GM18526 (cell line): ENCODE data around the gene RPL22.

Source experiments
- POLR2A ChIP-seq: IDR thresholded peaks from 3 replicates; pipeline ENCODE4 v1.6.1; 2011; ENCODE audit not compliant: insufficient read length; ENCODE audit errors: extremely low read depth

Gene RPL22

DNA sequence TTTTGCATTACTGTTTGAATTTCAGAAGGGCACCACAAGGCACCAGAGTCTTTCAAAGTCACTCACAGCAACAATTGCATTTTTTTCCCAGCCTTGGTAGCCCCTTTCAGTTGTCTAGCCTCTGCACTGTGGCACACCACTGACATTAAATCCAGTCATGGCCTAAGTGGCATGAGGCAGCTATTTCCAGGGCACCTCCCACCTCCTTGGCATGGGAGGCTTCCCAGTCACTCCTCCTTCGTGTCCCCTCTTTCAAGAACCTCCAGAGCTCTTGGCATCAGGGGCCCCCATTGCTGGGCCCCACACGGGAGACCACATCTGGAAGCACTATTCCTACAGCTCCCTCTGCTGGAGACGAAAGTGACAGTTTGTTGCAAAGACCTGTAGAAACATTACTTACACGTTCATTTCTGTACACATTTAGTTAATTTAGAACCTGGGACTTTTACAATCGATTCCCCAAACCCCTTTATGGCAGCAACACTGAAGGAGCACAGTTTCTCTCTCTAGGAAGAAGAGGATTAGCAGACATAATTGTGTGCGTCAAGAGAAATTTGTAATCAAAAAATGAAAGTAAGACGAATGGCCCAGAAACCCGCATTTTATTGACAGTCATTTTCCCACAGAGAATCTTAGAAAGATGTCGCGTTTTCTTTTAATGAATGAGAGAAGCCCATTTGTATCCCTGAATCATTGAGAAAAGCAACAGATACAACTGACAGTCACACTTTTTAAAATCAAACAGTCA lies 13.6 kb downstream of the RPL22 start:
- no peak for TF ChIP-seq POLR2A

DNA sequence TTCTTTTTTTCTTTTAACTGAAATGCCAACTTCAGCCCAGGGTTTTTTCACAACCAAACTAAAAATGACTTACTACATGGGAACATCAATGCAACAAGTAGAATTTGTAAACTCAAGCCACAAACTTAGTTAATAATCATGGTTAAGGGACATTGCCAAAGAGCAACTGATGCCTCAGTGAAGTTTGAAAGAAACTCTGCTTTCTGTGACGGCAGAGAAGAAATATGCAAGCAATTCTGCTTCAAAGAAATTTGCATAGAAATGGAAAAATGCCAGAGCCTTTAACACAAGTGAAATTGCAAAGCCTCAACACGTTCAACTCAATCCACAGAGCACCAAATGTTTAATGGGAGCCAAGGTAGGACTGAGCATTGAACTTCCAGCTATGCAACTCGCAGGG lies 14.2 kb downstream of the RPL22 start:
- no peak for TF ChIP-seq POLR2A

DNA sequence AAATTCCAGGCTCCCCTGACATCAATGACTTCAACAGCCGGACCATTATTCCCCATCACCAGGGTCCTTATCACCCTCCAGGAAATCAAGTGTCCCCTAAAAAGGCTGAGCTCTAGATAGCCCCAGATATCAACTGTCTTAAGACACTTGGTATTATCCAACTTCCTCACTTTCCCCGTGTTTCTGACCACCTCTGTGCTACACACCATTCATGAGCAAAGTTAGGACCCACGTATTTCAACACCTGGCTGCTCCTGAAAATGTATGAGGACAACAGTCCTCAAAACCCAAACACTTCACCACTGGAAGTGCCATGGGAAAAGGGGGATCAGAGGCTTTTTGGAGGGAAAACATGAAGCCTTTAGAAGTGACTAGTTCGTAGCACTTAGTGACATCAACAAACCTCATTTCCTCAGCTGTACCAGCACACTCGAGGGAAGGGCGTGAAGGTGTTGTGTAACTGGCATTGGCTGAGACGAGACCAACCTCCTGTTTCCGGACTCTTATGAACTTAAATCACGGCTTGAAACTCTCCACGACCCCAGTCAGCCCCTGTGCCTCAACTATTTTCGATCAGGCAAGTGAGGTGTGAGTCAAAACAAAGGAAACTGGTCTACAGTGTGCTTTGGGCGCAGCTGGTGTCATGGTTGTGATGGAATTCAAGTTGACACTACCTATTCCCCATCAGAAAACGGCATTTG lies 15.2 kb downstream of the RPL22 start:
- TF ChIP-seq POLR2A = no peak

DNA sequence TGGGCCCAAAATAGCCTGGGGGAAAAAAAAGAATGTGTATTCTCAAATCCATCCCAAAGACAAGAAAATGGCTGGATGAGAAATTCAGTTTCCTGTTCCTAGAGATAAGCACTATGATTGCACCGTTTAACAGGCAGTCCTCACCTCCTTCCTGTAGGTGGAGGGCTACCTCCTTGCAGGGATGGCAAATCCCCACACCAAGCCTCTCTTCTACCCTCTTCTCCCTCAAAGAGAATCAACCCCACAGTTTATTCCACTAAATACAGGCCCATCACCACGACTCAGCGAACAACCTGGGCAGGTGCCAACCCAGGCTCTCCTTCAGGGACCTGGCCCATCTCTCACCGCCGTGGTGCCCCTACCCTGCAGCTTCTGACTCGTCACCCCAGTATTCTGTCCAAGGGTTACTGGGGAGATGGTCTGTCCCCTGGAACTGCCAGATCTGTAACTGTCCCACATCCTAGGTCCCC lies 15.8 kb downstream of the RPL22 start:
- no peak for TF ChIP-seq POLR2A

DNA sequence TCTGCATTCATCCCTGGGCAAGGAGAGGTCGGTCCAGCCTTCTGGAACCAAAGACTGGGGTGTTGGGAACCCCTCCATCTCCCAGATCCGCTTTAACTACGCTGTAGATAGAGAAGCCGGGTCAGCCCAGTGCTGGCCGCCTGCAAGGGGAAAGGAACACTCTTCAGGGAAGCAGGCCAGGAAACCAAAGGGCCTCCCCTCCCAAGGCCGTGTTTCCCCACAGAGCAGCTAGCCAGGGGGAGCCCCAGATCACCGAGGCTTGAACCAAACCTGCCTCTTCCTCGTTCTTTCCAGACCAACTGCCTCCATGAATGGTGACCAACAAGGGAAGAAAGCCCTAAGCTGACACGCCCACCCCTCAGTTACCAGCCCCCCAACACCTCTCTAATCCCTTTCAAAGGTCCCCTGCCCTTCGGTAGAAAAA lies 18.0 kb downstream of the RPL22 start:
- no peak for TF ChIP-seq POLR2A

DNA sequence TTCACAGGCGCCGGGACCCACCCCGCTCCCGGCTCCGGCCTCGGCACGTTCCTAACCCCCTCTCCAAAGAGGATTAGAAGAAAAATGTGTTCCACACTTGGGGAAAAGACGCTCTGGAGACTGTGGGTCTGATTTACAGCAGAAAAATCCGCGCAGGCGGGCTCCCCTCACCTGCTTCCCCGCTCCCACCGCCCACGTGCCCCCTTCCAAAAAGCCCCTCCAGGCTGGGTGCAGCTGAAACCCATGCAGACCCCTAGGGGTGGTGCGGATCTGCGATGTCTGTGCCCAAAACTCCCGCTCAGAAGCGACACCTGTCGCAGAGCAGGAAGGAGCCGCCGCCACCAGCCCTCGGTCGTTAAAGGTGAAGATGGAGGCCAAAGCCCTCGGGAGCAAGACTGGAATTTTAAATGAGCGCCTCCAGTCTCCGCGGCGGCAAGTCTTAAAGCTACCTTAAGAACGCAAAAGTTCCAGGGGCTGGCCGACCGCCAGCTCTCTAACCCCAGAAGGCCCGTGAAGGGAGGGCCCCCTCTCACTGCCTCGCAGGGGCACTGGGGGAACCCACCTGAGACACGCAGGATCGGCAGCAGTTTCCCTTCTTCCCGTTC lies 18.6 kb downstream of the RPL22 start:
- no peak for TF ChIP-seq POLR2A

DNA sequence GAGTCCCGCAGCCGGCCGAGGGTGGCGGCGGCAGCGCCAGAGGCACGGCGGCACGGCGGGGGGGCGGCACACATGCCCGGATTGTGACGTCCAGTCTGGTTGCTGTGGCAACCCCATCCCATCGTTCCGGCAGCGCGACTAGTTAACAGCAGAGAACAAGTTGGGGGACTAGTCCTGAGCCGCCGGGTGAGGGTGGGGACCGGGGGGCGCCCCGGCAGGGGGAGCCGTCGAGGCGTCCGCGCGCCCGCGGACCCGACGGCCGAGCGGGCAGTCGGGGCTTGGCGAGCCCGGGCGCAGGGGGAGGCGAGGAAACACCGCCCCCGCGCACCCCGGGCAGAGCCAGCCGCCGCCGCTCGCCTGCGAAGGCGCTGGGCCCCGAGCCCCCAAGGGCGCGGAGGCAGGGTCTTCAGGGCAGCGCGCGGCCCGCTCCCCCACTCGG lies 19.1 kb downstream of the RPL22 start, which contains the start of gene CHD5:
CHD5 (minus strand) TSS at position 54 of the 439 bp plus-strand sequence. CDS start 298 bp downstream, outside the sequence.
- TF ChIP-seq POLR2A = no peak

DNA sequence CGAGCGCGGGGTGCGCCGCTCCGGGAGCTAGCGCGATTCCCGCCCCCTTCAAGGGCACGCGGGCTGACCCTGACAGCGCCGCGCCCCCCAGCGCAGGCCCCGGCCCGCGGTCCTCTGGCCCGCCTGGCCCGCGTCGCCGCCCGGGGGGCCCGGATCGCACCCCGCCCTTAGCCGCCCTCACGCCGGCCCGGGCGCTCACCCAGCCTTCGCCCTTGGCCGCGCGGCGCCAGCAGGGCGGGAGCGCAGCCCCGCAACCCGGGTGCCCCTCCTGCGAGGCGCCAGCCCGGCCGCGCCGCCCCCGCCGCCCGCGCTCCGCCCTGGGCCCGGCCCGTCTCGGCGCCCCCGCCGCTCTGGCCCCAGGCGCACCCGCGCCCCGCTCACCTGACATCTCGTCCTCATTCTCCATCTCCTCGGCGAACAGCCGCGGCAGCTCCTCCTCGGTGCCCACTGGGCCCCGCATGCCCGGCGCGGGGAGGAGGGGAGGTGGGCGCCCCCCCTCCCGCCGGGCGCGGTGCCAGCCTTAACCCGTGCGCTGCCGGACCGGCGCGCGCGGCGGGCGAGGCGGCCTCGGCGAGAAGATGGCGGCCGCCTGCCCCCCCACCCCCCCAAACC lies 19.7 kb downstream of the RPL22 start:
- no peak for TF ChIP-seq POLR2A

DNA sequence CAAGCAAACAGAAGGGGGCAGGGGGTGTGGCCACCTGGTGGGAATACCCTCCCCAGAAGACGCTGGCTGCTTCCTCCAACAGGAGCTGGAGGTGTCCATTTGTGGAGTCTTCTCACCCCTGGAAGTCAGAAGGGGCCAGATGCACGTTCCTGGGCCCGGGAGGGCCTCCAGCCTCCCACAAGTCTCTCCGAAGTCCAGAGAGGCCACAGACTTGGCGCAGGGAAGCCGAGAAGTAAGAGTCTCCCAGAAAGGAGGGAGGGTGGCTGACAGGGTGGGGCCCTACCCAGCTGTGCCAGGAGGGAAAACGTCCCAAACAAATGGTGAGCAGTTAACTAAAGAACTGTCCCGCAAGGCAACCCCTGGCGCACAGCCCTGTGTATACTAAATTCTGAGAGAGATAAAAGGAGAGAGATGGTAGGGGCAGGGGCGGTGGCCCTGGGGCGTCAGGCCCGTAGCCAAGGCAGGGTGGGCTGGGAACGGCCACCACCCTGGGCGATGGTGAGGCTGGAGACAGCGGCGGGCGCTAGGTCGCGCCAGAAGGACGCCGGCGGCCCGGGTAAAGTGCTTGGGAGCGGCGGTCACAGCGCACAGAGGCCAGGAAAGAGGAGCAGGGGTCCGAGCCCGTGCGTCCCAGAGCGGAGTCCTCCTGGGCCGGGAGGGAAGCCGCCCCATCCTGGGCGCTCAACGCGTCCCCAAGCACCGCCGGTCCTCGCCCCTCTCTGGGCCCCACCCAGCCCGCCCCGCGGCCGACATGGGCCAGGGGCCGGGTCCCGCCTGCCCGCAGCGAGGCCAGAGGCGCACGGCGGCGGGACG lies 20.4 kb downstream of the RPL22 start:
- no peak for TF ChIP-seq POLR2A

DNA sequence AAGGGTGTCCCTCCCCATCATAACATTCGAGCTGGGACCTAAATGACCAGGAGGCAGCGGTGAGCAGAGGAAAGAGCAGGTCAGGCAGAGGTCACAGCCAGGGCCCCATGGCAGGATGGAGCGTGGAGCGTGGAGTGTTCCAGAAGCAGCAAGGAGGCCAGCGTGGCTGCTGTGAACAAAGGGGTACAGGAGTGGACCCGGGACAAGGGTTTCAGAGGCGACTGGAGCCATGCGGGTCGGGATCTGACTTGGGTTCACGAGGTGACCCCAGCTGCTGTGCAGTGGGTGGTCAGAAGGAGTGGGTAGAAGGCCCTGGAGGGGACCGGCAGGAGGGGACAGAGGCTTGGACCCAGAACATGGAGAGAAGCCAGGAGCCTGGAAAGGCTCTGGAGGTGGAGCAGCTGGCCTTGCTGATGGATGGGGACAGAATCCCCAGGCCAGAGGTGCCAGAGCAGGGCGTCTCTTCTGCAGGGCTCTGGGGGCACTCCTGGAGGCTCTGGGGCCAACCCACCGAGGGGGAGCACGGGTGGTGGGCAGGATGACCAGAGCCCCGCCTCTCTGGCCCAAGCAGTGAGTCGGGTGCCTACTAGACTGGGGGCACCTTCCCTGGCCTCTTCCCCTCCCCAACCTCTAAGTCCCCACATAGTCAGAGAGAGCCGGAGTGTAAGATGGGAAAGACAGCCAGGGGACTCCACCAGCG lies 21.6 kb downstream of the RPL22 start:
- no peak for TF ChIP-seq POLR2A

DNA sequence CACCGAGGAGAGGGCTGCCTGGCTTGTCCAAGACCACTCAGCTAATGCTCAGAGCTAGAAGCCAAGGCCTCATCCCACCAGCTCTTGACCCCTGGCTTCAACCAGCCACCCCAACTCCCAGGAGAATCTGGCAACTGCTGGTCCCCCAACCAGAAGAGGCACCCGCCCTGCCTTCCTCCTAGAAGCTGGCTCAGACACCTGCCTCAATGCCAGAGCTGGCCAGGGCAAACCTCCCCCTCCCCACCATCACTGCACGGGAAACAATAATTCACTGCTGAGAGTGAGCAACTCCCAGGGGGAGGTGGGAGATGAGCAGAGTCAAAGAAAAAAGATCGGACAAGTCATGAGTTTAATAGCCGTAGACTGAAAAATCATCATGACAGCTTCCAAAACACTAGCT lies 22.6 kb downstream of the RPL22 start:
- no peak for TF ChIP-seq POLR2A

DNA sequence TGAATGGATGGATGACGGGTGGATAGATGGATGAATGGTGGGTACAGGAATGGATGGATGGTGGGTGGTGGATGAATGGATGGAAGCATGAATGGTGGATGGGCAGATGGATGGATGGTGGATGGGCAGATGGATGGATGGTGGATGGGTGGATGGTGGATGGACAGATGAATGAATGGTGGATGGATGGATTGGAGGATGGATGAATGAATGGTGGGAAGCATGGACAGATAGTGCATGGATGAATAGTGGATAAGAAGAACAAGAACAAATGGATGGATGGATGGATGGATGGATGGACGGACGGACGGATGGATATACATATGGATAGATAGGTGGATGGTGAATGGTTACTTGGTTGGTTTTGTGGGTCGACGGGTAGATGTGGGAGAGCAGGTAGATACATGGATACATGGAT lies 24.0 kb downstream of the RPL22 start:
- TF ChIP-seq POLR2A = no peak

DNA sequence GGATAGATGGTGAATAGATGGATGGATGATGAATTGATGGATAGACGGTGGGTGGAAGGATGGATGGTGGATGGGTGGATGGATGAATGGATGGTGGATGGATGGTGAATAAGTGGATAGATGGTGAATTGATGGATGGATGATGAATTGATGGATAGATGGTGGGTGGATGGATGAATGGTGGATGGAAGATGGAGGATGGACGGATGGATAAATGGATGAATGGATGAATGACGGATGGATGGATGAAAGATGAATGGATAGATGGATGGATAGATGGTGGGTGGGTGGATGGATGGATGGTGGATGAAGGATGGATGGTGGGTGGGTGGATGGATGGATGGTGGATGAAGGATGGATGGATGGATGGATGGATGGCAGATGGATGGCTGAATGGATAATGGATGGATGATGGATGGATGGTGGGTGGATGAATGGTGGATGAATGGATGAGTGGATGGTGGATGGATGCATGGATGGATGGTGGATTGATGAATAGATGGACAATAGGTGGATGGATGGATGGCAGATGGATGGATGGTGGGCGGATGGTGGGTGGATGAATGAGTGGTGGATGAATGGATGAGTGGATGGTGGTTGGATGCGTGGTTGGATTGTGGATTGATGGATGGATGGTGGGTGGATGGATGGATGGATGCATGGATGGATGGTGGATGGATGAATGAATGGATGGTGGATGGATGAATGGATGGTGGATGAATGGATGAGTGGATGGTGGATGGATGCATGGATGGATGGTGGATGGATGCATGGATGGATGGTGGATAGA lies 24.6 kb downstream of the RPL22 start:
- TF ChIP-seq POLR2A = no peak
